Erythroblast (primary cell): ENCODE results near the gene MUC4.

ENCODE experiments used
- GATA1 ChIP-seq: IDR thresholded peaks from 2 replicates; pipeline ENCODE4 v1.6.1; 2011; ENCODE audit warnings: low read depth, mild to moderate bottlenecking, control low read depth, low read length, moderate library complexity
- POLR2A ChIP-seq: IDR thresholded peaks from 2 replicates; pipeline ENCODE4 v1.6.1; 2011; ENCODE audit warnings: mild to moderate bottlenecking, low read length

DNA sequence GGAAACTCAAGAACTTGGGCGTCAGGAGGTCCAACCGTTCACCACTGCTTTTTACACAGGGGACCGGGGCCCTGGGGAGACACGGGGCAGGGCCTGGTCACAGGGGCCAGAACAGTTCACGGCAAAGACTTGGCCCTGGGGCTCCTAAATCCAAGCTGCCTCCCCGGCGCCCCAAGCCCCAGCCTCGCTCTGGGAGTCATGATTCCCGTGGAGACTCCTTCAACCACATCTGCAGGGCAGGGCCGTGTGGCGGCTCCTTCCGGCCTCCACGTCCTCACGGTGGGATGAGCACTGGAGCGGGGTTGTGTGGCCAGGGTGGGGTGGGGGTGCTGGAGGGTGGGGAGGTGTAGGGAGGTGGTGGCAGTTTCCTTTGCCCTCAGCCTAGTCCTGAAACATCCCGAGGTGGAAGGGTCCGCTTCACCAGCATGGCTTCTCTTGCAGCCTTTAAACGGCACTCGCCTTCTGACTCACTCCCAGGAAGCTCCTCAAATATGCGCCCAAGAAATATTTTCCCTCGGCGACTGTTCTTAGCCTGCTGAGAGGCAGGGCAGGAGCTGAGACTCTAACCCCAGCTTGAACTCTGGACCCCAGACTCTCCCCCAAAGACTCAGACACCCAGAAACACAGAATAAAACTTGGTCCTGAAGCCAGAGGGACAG, 1.8 kb downstream of the MUC4 start:
- TF ChIP-seq POLR2A (no peak), GATA1 (no peak)
